Stimulated activated CD8-positive, alpha-beta memory T cell treated with anti-CD3 and anti-CD28 coated beads, Interleukin-7, amount 100 ng/mL, for 24 hours (primary cell): ENCODE results near the gene ITGAL.
"Not testable (repeated sequence)": the region's sequence is repeated elsewhere in the genome, so short reads cannot be mapped to it uniquely, and the experiment has no call there.

Experiments used
- DNase-seq: peaks from one replicate; pipeline ENCODE4 v3.0.0-alpha.2; 2020; ENCODE audit warnings: low read depth

The ITGAL gene

GRCh38 chr16:30472328-30472942 lies at the start of gene ITGAL:
ITGAL (plus strand) TSS chr16:30472742; CDS start chr16:30472838, 96 bp downstream.
- DNase-seq: peak; percentile 63

GRCh38 chr16:30428055-30428454 lies 44.5 kb upstream of the ITGAL start:
- DNase-seq: no peak

GRCh38 chr16:30429418-30429677 lies 43.2 kb upstream of the ITGAL start:
- DNase-seq: no peak

GRCh38 chr16:30429678-30430427 lies 42.7 kb upstream of the ITGAL start, which contains the start of gene DCTPP1:
DCTPP1 (minus strand) TSS chr16:30430030; CDS start chr16:30429980, 50 bp downstream.
- DNase-seq: peak; percentile 90

GRCh38 chr16:30430428-30430970 lies 42.0 kb upstream of the ITGAL start:
- DNase-seq: no peak

- DNase-seq: no peak
These were observed 37.7 kb upstream of the ITGAL start for GRCh38 chr16:30434852-30435251.

- DNase-seq: no peak
These were observed 35.0 kb upstream of the ITGAL start for GRCh38 chr16:30437511-30438046.

- DNase-seq: no peak
These were observed 33.7 kb upstream of the ITGAL start for GRCh38 chr16:30438835-30439234.

GRCh38 chr16:30439720-30440348 lies 32.7 kb upstream of the ITGAL start:
- no peak for DNase-seq

- no peak for DNase-seq
These were observed 28.9 kb upstream of the ITGAL start for GRCh38 chr16:30443631-30444030.

GRCh38 chr16:30444231-30445148 lies 28.1 kb upstream of the ITGAL start:
- DNase-seq: no peak

- no peak for DNase-seq
These were observed 27.5 kb upstream of the ITGAL start for GRCh38 chr16:30445149-30445407.

GRCh38 chr16:30445408-30446202 lies 26.9 kb upstream of the ITGAL start, which contains the start of gene SEPHS2:
SEPHS2 (minus strand) TSS chr16:30445874; CDS start chr16:30445727, 147 bp downstream.
- peak; percentile 95 for DNase-seq

- no peak for DNase-seq
These were observed 26.3 kb upstream of the ITGAL start for GRCh38 chr16:30446203-30446595.

GRCh38 chr16:30447512-30448226 lies 24.9 kb upstream of the ITGAL start:
- no peak for DNase-seq

GRCh38 chr16:30449116-30449435 lies 23.5 kb upstream of the ITGAL start:
- no peak for DNase-seq

- DNase-seq: not testable (repeated sequence)
These were observed 19.6 kb upstream of the ITGAL start for GRCh38 chr16:30452709-30453580.

- DNase-seq: no peak
These were observed 16.2 kb upstream of the ITGAL start for GRCh38 chr16:30456302-30456701.

- no peak for DNase-seq
These were observed 15.3 kb upstream of the ITGAL start for GRCh38 chr16:30457256-30457655.
